HepG2 (cell line): Measurements from ENCODE around the gene PLPP7. TPM values are rescaled to one million over a fixed set of nuclear protein-coding genes. Genes with fewer than 3 reads are reported as not detected.

Source experiments
- CENPX ChIP-seq: sonication (generic); formaldehyde crosslinking; IDR thresholded peaks from 2 replicates; pipeline ENCODE4 v1.9.0; 2021; ENCODE audit warnings: mild to moderate bottlenecking, missing genetic modification reagents, moderate library complexity
- CREBL2 ChIP-seq: sonication (generic); formaldehyde crosslinking; IDR thresholded peaks from 2 replicates; pipeline ENCODE4 v1.8.1; 2023; ENCODE audit warnings: missing genetic modification reagents, mild to moderate bottlenecking, borderline replicate concordance
- DR1 ChIP-seq: sonication (generic); formaldehyde crosslinking; IDR thresholded peaks from 2 replicates; pipeline ENCODE4 v1.8.0; 2021; ENCODE audit warnings: mild to moderate bottlenecking, missing genetic modification reagents, inconsistent platforms
- FOXK2 ChIP-seq: fragments of 450-650 bp; IDR thresholded peaks from 2 replicates; pipeline ENCODE4 v1.6.1; 2016
- GRHL1 ChIP-seq: sonication (generic); formaldehyde crosslinking; conservative IDR thresholded peaks from 2 replicates; pipeline ENCODE4 v1.8.0; 2022; ENCODE audit warnings: missing genetic modification reagents
- HHEX ChIP-seq: IDR thresholded peaks from 2 replicates; pipeline ENCODE4 v1.6.1; 2016; ENCODE audit warnings: control low read depth
- HNRNPK ChIP-seq: fragments of 200-400 bp; formaldehyde crosslinking; IDR thresholded peaks from 2 replicates; pipeline ENCODE4 v1.6.1; 2018; ENCODE audit warnings: low read length, low read depth, moderate library complexity, mild to moderate bottlenecking; ENCODE audit not compliant: poor library complexity, severe bottlenecking
- HNRNPUL1 ChIP-seq: fragments of 200-400 bp; formaldehyde crosslinking; IDR thresholded peaks from 2 replicates; pipeline ENCODE4 v1.6.1; 2017; ENCODE audit warnings: low read depth, mild to moderate bottlenecking, low read length, moderate library complexity
- JUNB ChIP-seq: sonication (generic); formaldehyde crosslinking; IDR thresholded peaks from 2 replicates; pipeline ENCODE4 v1.8.0; 2022; ENCODE audit warnings: missing genetic modification reagents, mild to moderate bottlenecking, borderline replicate concordance
- KDM1A ChIP-seq: IDR thresholded peaks from 2 replicates; pipeline ENCODE4 v1.6.1; 2016; ENCODE audit warnings: missing compliant biosample characterization
- KDM5A ChIP-seq: fragments of 200-600 bp; sonication (generic); IDR thresholded peaks from 2 replicates; pipeline ENCODE4 v1.7.0; 2018; ENCODE audit warnings: antibody characterized with exemption, mild to moderate bottlenecking, low read length, borderline replicate concordance
- MIXL1 ChIP-seq: IDR thresholded peaks from 2 replicates; pipeline ENCODE4 v1.6.1; 2016
- NFE2L1 ChIP-seq: sonication (generic); formaldehyde crosslinking; IDR thresholded peaks from 2 replicates; pipeline ENCODE4 v1.4.0; 2020; ENCODE audit warnings: missing genetic modification reagents, mild to moderate bottlenecking, borderline replicate concordance
- RAD21 ChIP-seq: fragments of 450-650 bp; formaldehyde crosslinking; IDR thresholded peaks from 2 replicates; pipeline ENCODE4 v1.5.0; 2020; ENCODE audit warnings: mild to moderate bottlenecking
- RFXAP ChIP-seq: sonication (generic); formaldehyde crosslinking; IDR thresholded peaks from 2 replicates; pipeline ENCODE4 v1.4.0; 2020; ENCODE audit warnings: missing genetic modification reagents, borderline replicate concordance
- RXRB ChIP-seq: IDR thresholded peaks from 2 replicates; pipeline ENCODE4 v1.6.1; 2016; ENCODE audit warnings: borderline replicate concordance, missing genetic modification reagents, missing compliant biosample characterization
- SALL1 ChIP-seq: sonication (generic); formaldehyde crosslinking; IDR thresholded peaks from 2 replicates; pipeline ENCODE4 v1.8.0; 2022; ENCODE audit warnings: mild to moderate bottlenecking, missing genetic modification reagents
- THAP7 ChIP-seq: sonication (generic); formaldehyde crosslinking; IDR thresholded peaks from 2 replicates; pipeline ENCODE4 v1.8.1; 2023; ENCODE audit warnings: mild to moderate bottlenecking, missing genetic modification reagents
- ZNF101 ChIP-seq: sonication (generic); formaldehyde crosslinking; IDR thresholded peaks from 2 replicates; pipeline ENCODE4 v1.4.0; 2020; ENCODE audit warnings: mild to moderate bottlenecking, low read depth, missing genetic modification reagents, borderline replicate concordance
- ZNF354B ChIP-seq: sonication (generic); formaldehyde crosslinking; IDR thresholded peaks from 2 replicates; pipeline ENCODE4 v1.8.0; 2022; ENCODE audit warnings: mild to moderate bottlenecking, missing genetic modification reagents
- ZNF501 ChIP-seq: sonication (generic); formaldehyde crosslinking; IDR thresholded peaks from 2 replicates; pipeline ENCODE4 v1.5.1; 2020; ENCODE audit warnings: mild to moderate bottlenecking, moderate library complexity, missing genetic modification reagents
- ZNF576 ChIP-seq: sonication (generic); formaldehyde crosslinking; IDR thresholded peaks from 2 replicates; pipeline ENCODE4 v1.4.0; 2020; ENCODE audit warnings: mild to moderate bottlenecking, missing genetic modification reagents
- ZNF597 ChIP-seq: sonication (generic); formaldehyde crosslinking; IDR thresholded peaks from 2 replicates; pipeline ENCODE4 v1.5.0; 2020; ENCODE audit warnings: missing genetic modification reagents
- ZNF761 ChIP-seq: sonication (generic); formaldehyde crosslinking; conservative IDR thresholded peaks from 2 replicates; pipeline ENCODE4 v1.4.0; 2020; ENCODE audit warnings: mild to moderate bottlenecking, missing genetic modification reagents
- ZNF800 ChIP-seq: sonication (generic); formaldehyde crosslinking; IDR thresholded peaks from 2 replicates; pipeline ENCODE4 v1.4.0; 2020; ENCODE audit warnings: missing genetic modification reagents
- ZSCAN31 ChIP-seq: sonication (generic); formaldehyde crosslinking; IDR thresholded peaks from 2 replicates; pipeline ENCODE4 v1.5.0; 2020; ENCODE audit warnings: low read depth, mild to moderate bottlenecking, missing genetic modification reagents
- polyA plus RNA-seq, 8 experiments: library from polyadenylated mRNA; depleted of rRNA in 3 of 8; stranded (reverse) in 7 of 8; unstranded in 1 of 8; fragments of >200 nt; fragmentation: Illumina TruSeq in 4 of 8; extraction: Trizol in 4 of 8; gene quantifications; 2 replicates each; pipeline versions ENCODE4 v1.2.1 to v1.2.3, GENCODE V29; 2011 to 2016; ENCODE audit warnings: low read depth in 4 of 8, missing spikeins in 1 of 8, mixed read lengths in 1 of 8; ENCODE audit not compliant: insufficient read depth in 1 of 8
- total RNA-seq, 5 experiments: library from RNA; depleted of rRNA; stranded (reverse); fragments of >200 nt; fragmentation: Illumina TruSeq; extraction: Trizol; gene quantifications; 2 replicates each; pipeline ENCODE4 v1.2.3, GENCODE V29; 2016; ENCODE audit warnings: low read depth in 1 of 5

The PLPP7 gene
- total and polyA plus RNA-seq, 2 of the 13 experiments (the other 11 are each of a cell fraction or from before 2014, with no cell fraction given), result 0.33 to 1.2 TPM

- TF ChIP-seq ZNF101 (no peak), KDM1A (CRISPR knock-in tag) (no peak), DR1 (CRISPR knock-in tag) (no peak; the same call in 1 of the 2 replicates), SALL1 (CRISPR knock-in tag) (peak; percentile 35; the same call in 1 of the 2 replicates), ZNF597 (CRISPR knock-in tag) (no peak), RFXAP (no peak), ZNF761 (no peak), GRHL1 (no peak), THAP7 (CRISPR knock-in tag) (no peak), MIXL1 (no peak), HNRNPUL1 (no peak), ZNF501 (peak; percentile 68; the same call in 1 of the 2 replicates), RXRB (CRISPR knock-in tag) (no peak), HHEX (CRISPR knock-in tag) (no peak), JUNB (CRISPR knock-in tag) (no peak), HNRNPK (no peak), ZNF800 (CRISPR knock-in tag) (no peak), ZSCAN31 (CRISPR knock-in tag) (no peak), NFE2L1 (CRISPR knock-in tag) (no peak), ZNF354B (CRISPR knock-in tag) (no peak), RAD21 (CRISPR knock-in tag) (no peak), FOXK2 (no peak), CREBL2 (no peak), KDM5A (no peak), CENPX (CRISPR knock-in tag) (no peak), ZNF576 (CRISPR knock-in tag) (no peak)
These were observed at the start of gene PLPP7 (continued) for GRCh38 chr9:131289301-131290035.
